HepG2 (cell line): ENCODE data around the gene DHFR2. TPM values are rescaled to one million over a fixed set of nuclear protein-coding genes. Genes with fewer than 3 reads are reported as not detected.

Source experiments
- ARID4A ChIP-seq: sonication (generic); formaldehyde crosslinking; IDR thresholded peaks from 2 replicates; pipeline ENCODE4 v1.5.0; 2020; ENCODE audit warnings: mild to moderate bottlenecking, missing genetic modification reagents, borderline replicate concordance
- ASH2L ChIP-seq: fragments of 300-600, 200-600 bp; sonication (generic); IDR thresholded peaks from 2 replicates; pipeline ENCODE4 v1.7.0; 2017; ENCODE audit warnings: low read depth, mild to moderate bottlenecking, moderate library complexity, mixed read lengths, low read length; ENCODE audit not compliant: insufficient read length
- ELF3 ChIP-seq: IDR thresholded peaks from 2 replicates; pipeline ENCODE4 v1.6.1; 2016; ENCODE audit warnings: missing genetic modification reagents, missing compliant biosample characterization
- FOXJ3 ChIP-seq: sonication (generic); formaldehyde crosslinking; IDR thresholded peaks from 2 replicates; pipeline ENCODE4 v1.4.0; 2020; ENCODE audit warnings: missing genetic modification reagents, mild to moderate bottlenecking, borderline replicate concordance
- HBP1 ChIP-seq: IDR thresholded peaks from 2 replicates; pipeline ENCODE4 v1.6.1; 2016; ENCODE audit warnings: low read depth, control low read depth
- KDM3A ChIP-seq: IDR thresholded peaks from 2 replicates; pipeline ENCODE4 v1.6.1; 2018; ENCODE audit warnings: low read depth, missing compliant biosample characterization
- KLF12 ChIP-seq: sonication (generic); formaldehyde crosslinking; IDR thresholded peaks from 2 replicates; pipeline ENCODE4 v1.4.0; 2020; ENCODE audit warnings: missing genetic modification reagents, borderline replicate concordance
- NFKBIZ ChIP-seq: IDR thresholded peaks from 2 replicates; pipeline ENCODE4 v1.6.1; 2018; ENCODE audit warnings: missing genetic modification reagents, missing compliant biosample characterization
- PLSCR1 ChIP-seq: sonication (generic); formaldehyde crosslinking; IDR thresholded peaks from 2 replicates; pipeline ENCODE4 v1.5.0; 2020; ENCODE audit warnings: missing genetic modification reagents, mild to moderate bottlenecking, borderline replicate concordance
- POLR2AphosphoS2 ChIP-seq: IDR thresholded peaks from 2 replicates; pipeline ENCODE4 v1.6.1; 2011; ENCODE audit warnings: low read depth, low read length, improper control_type of control experiment
- SIX4 ChIP-seq: sonication (generic); formaldehyde crosslinking; IDR thresholded peaks from 2 replicates; pipeline ENCODE4 v1.4.0; 2020; ENCODE audit warnings: missing genetic modification reagents
- SMYD3 ChIP-seq: sonication (generic); formaldehyde crosslinking; IDR thresholded peaks from 2 replicates; pipeline ENCODE4 v1.8.1; 2023; ENCODE audit warnings: mild to moderate bottlenecking, missing genetic modification reagents
- SOX13 ChIP-seq, 3 experiments: fragments of 450-650 bp in 1 of 3; sonication (generic) in 1 of 3; formaldehyde crosslinking in 1 of 3; IDR thresholded peaks in 2 of 3; conservative IDR thresholded peaks in 1 of 3; 2 replicates each; pipeline versions ENCODE4 v1.5.0 to v1.6.1; 2016 to 2020; ENCODE audit warnings: antibody characterized with exemption in 1 of 3, mild to moderate bottlenecking in 1 of 3, missing compliant biosample characterization in 1 of 3, missing genetic modification reagents in 1 of 3, moderate library complexity in 1 of 3
- ZNF121 ChIP-seq: sonication (generic); formaldehyde crosslinking; IDR thresholded peaks from 2 replicates; pipeline ENCODE4 v1.5.0; 2020; ENCODE audit warnings: mild to moderate bottlenecking, missing genetic modification reagents
- ZSCAN9 ChIP-seq: IDR thresholded peaks from 2 replicates; pipeline ENCODE4 v1.6.1; 2016; ENCODE audit warnings: borderline replicate concordance
- polyA plus RNA-seq, 8 experiments: library from polyadenylated mRNA; depleted of rRNA in 3 of 8; stranded (reverse) in 7 of 8; unstranded in 1 of 8; fragments of >200 nt; fragmentation: Illumina TruSeq in 4 of 8; extraction: Trizol in 4 of 8; gene quantifications; 2 replicates each; pipeline versions ENCODE4 v1.2.1 to v1.2.3, GENCODE V29; 2011 to 2016; ENCODE audit warnings: low read depth in 4 of 8, missing spikeins in 1 of 8, mixed read lengths in 1 of 8; ENCODE audit not compliant: insufficient read depth in 1 of 8
- total RNA-seq, 5 experiments: library from RNA; depleted of rRNA; stranded (reverse); fragments of >200 nt; fragmentation: Illumina TruSeq; extraction: Trizol; gene quantifications; 2 replicates each; pipeline ENCODE4 v1.2.3, GENCODE V29; 2016; ENCODE audit warnings: low read depth in 1 of 5
- TF ChIP-seq, protein P1 (sequence below): sonication (generic); formaldehyde crosslinking; IDR thresholded peaks from 2 replicates; pipeline ENCODE4 v1.4.0; 2020; ENCODE audit warnings: missing genetic modification reagents, borderline replicate concordance

The DHFR2 gene
- total and polyA plus RNA-seq, 2 of the 13 experiments (the other 11 are each of a cell fraction or from before 2014, with no cell fraction given), result 1.4 to 4.6 TPM

DNA sequence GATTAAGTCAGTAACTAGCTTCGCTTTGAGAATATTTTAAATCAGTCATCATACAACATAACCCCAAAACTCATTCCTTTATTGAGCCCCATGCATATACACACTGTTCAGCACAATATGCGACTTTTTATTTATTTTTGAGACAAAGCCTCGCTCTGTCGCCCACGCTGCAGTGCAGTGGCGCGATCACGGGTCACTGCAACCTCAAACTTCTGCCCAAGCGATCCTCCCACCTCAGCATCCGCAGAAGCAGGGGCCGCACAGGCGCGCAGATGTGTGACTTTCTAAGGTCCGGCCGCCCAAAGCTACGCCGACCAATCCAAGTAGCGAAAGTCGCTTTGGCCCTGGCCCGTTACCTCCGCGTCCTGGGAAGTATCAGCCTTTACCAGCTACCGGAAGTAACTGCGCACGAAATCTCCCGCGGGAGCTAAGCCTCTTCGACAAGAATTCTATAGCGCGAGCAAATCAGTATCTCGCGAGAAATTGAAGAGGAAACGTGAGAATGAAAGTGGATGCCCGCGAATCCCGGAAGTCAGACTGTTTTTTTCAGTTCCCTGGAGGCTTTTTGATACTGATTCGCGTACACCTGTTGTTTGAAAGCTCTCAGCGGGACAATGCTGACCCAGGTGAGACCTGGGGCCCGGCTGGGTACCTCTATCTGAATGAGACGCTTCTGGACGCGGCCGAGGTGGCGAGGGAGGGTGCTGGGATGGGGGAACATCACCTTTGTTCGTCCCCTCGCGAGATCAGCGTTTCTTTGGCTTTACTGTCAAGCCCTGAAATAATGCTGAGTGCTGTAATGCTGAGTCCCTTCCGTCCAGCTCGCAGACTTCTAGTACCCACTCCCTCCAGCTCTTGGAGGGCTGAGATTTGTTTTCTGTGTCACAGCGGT lies at the start of gene DHFR2, which contains the start of gene NSUN3 (continued):
- TF ChIP-seq POLR2AphosphoS2, result no peak
- TF ChIP-seq KLF12 (CRISPR knock-in tag), result no peak
- 0 out of 2 replicates have a peak, but pooled peaks have one; percentile 12 for TF ChIP-seq NFKBIZ (CRISPR knock-in tag)
- peak; percentile 44; the same call in 1 of the 2 replicates for TF ChIP-seq SIX4 (CRISPR knock-in tag)
- TF ChIP-seq ZNF121 (CRISPR knock-in tag), result peak; percentile 36; the same call in 1 of the 2 replicates
- TF ChIP-seq ELF3 (CRISPR knock-in tag), result peak; percentile 97
- peak; percentile 96 for TF ChIP-seq ASH2L
- 0 out of 2 replicates have a peak, but pooled peaks have one; percentile 49 for TF ChIP-seq SMYD3 (CRISPR knock-in tag)
- no peak for TF ChIP-seq SOX13 (IDR thresholded peaks at IDR 0.05)
- peak in 1 of 2 experiments; percentile 26; a peak in 1 of 4 replicates for TF ChIP-seq SOX13 (CRISPR knock-in tag; conservative IDR thresholded peaks at IDR 0.05 in 1 of 2, IDR thresholded peaks at IDR 0.05 in 1 of 2)
- TF ChIP-seq KDM3A (CRISPR knock-in tag), result 0 out of 2 replicates have a peak, but pooled peaks have one; percentile 48
- peak; percentile 63; the same call in 1 of the 2 replicates for TF ChIP-seq ARID4A
- peak; percentile 27; the same call in 1 of the 2 replicates for TF ChIP-seq HBP1 (CRISPR knock-in tag)
- TF ChIP-seq, protein P1, sequence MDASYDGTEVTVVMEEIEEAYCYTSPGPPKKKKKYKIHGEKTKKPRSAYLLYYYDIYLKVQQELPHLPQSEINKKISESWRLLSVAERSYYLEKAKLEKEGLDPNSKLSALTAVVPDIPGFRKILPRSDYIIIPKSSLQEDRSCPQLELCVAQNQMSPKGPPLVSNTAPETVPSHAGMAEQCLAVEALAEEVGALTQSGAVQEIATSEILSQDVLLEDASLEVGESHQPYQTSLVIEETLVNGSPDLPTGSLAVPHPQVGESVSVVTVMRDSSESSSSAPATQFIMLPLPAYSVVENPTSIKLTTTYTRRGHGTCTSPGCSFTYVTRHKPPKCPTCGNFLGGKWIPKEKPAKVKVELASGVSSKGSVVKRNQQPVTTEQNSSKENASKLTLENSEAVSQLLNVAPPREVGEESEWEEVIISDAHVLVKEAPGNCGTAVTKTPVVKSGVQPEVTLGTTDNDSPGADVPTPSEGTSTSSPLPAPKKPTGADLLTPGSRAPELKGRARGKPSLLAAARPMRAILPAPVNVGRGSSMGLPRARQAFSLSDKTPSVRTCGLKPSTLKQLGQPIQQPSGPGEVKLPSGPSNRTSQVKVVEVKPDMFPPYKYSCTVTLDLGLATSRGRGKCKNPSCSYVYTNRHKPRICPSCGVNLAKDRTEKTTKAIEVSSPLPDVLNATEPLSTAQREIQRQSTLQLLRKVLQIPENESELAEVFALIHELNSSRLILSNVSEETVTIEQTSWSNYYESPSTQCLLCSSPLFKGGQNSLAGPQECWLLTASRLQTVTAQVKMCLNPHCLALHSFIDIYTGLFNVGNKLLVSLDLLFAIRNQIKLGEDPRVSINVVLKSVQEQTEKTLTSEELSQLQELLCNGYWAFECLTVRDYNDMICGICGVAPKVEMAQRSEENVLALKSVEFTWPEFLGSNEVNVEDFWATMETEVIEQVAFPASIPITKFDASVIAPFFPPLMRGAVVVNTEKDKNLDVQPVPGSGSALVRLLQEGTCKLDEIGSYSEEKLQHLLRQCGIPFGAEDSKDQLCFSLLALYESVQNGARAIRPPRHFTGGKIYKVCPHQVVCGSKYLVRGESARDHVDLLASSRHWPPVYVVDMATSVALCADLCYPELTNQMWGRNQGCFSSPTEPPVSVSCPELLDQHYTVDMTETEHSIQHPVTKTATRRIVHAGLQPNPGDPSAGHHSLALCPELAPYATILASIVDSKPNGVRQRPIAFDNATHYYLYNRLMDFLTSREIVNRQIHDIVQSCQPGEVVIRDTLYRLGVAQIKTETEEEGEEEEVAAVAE (CRISPR knock-in tag), result 0 out of 2 replicates have a peak, but pooled peaks have one; percentile 24
- no peak for TF ChIP-seq ZSCAN9
- TF ChIP-seq PLSCR1 (CRISPR knock-in tag), result peak; percentile 43; the same call in 1 of the 2 replicates
- TF ChIP-seq FOXJ3 (CRISPR knock-in tag), result peak; percentile 46; the same call in 1 of the 2 replicates
